HepG2 (cell line): ENCODE measurements around the gene TREML4.

Source experiments
- MYNN ChIP-seq: sonication (generic); formaldehyde crosslinking; IDR thresholded peaks from 2 replicates; pipeline ENCODE4 v1.4.0; 2020; ENCODE audit warnings: mild to moderate bottlenecking, low read depth, missing genetic modification reagents
- U2AF2 ChIP-seq: fragments of 200-400 bp; formaldehyde crosslinking; IDR thresholded peaks from 2 replicates; pipeline ENCODE4 v1.6.1; 2017; ENCODE audit warnings: low read depth, mild to moderate bottlenecking, low read length
- USF2 ChIP-seq, 2 experiments: sonication (generic) in 1 of 2; formaldehyde crosslinking in 1 of 2; IDR thresholded peaks; 2 replicates each; pipeline versions ENCODE4 v1.5.1 to v1.6.1; 2011 to 2020; ENCODE audit warnings: borderline replicate concordance in 1 of 2, low read depth in 1 of 2, low read length in 1 of 2, mild to moderate bottlenecking in 1 of 2, missing genetic modification reagents in 1 of 2, moderate library complexity in 1 of 2

GRCh38 chr6:41193884-41194283, 34.3 kb upstream of the TREML4 start:
- TF ChIP-seq U2AF2 (no peak), MYNN (no peak), USF2 (IDR thresholded peaks at IDR 0.05; ENCODE audit: low read depth, low read length) (no peak), USF2 (CRISPR knock-in tag; IDR thresholded peaks at IDR 0.05; ENCODE audit: borderline replicate concordance) (no peak)
